HG02970 (cell line): ENCODE results near the gene DAB1.
"Not testable (repeated sequence)": the region's sequence is repeated elsewhere in the genome, so short reads cannot be mapped to it uniquely, and the experiment has no call there.

ENCODE experiments used
- ATAC-seq: cut with Tn5 transposase; IDR thresholded peaks from one replicate; pipeline ENCODE4 v1.9.1; 2021; ENCODE audit warnings: mild to moderate bottlenecking, moderate library complexity, moderate number of reproducible peaks; ENCODE audit not compliant: unreplicated experiment, low FRiP score

Gene DAB1

GRCh38 chr1:57235730-57236510, 187.9 kb downstream of the DAB1 start:
- no peak for ATAC-seq

DNA sequence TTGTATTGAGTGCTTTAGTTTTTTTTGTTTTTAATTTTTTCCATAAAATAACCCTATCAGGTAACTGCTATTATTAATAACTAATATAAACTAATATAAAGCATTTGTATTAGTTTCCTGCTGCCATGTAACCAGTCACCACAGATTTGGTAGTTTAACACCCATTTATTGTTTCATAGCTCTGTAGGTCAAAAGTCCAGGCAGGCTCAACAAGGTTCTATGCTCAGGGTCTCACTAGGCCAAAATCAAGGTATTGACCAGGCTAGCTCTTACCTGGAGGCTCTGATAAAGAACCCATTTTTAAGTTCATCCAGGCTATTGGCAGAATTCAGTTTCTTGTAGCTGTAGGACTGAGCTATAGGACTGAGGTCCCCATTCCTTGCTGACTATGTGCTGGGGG, 189.4 kb downstream of the DAB1 start:
- ATAC-seq: no peak

- ATAC-seq: no peak
Observed at GRCh38 chr1:57232500-57232899, 191.4 kb downstream of the DAB1 start.

DNA sequence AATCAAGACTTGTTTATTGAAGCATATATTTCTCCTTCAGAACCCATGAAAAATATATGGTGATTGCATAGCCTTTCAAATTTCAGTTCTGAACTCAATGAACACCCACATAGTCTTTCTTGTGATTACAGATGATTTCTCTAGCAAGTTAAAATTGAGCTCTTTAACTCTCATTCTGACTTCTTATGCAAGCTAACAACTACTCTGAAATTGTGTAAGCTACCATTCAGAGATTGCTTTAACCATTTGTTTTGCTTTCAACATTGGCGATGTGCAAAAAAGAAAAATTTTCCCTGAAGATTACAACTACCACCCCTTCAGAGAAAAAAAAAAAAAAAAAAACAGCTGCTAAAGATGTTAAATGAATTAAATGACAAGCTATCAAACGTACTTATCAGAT, 193.9 kb downstream of the DAB1 start:
- ATAC-seq: no peak

DNA sequence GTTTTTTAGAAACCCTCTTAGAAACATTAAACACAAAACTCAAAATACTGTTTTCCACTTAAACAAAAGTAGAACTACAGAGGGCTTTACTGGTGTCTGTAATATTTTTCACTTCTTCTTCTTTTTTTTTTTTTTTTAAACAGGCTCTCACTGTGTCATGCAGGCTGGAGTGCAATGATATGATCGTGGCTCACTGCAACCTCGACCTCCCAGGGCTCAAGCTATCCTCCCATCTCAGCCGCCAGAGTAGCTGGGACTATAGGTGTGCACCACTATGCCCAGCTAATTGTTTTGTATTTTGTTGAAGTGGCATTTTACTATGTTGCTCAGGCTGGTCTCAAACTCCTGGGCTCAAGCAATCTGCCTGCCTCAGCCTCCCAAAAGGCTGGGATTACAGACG, 194.8 kb downstream of the DAB1 start:
- no peak for ATAC-seq

GRCh38 chr1:57222801-57223200, 201.1 kb downstream of the DAB1 start:
- no peak for ATAC-seq

GRCh38 chr1:57222307-57222706, 201.6 kb downstream of the DAB1 start:
- ATAC-seq: no peak

DNA sequence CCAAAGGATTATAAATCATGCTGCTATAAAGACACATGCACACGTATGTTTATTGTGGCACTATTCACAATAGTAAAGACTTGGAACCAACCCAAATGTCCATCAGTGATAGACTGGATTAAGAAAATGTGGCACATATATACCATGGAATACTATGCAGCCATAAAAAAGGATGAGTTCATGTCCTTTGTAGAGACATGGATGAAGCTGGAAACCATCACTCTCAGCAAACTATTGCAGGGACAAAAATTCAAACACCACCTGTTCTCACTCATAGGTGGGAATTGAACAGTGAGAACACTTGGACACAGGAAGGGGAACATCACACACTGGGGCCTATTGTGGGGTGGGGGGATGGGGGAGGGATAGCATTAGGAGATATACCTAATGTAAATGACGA, 203.0 kb downstream of the DAB1 start:
- not testable (repeated sequence) for ATAC-seq

GRCh38 chr1:57218487-57219079, 205.3 kb downstream of the DAB1 start:
- ATAC-seq: no peak

- no peak for ATAC-seq
Observed at GRCh38 chr1:57217905-57218304, 206.0 kb downstream of the DAB1 start.

DNA sequence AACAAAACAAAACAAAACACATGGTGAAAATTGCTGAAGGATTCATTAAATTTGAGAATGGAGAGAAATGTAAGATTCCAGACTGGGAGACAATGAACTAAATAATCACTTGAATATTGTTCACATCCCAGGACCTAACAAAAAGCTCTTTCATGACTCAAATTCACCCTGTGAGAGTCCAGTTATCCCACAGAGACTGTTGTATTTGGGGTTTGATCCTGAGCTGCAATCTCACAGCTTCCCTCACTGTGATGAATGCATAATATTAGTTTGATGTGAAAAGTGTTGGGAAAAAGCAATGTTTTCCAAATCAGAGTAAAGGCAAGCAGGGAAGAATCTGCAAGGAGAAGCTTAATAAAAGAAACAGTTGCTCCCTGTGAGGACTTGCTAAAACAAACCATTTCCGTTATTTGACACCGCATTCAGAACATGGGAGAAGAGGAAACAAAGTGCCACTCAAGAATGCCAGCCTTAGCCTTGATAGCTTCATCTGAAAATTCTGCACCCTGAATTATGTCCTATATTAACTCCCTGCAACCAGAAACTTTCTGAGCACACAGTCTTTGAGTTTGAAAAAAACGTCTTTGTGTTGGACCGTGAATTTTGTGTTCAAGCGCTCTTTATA, 208.8 kb downstream of the DAB1 start:
- no peak for ATAC-seq

DNA sequence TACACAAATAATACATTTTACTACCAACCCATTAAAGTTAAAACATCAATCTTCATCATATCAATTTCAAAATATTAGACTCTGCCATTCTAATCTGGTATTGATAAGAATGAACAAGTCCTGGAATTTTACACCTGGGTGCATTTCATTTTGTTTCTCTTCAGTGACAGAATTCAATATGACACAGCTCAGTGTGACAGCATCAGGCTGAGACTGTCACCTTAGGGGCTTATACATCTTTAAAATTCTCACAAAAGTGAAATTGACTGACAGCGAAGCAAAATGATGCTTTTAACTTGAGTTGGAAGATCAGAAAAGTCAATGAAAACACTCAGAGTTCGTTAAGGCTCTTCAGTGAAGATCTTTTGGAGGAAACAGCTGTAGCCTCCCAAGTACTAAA, 213.0 kb downstream of the DAB1 start:
- ATAC-seq: no peak

DNA sequence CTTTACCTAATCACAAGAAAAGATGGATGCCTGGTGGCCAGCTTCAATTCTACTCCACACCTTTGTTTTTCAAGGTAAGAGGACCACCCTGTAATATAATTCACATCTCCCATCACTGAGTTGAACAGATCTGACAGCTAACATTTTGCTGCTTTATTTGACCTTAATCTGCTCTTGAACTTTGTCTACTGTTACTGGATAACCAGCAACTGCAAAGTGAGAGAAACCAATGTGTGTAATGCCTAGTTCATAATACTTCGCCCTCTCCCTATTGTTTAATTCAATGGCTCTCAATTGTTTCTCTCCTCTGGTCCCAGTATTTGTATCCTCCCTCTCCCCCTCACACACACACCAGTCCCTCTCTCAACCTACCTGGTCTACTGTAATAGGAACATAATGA, 214.4 kb downstream of the DAB1 start:
- no peak for ATAC-seq

- no peak for ATAC-seq
Observed at GRCh38 chr1:57208741-57209302, 215.0 kb downstream of the DAB1 start.

- no peak for ATAC-seq
Observed at GRCh38 chr1:57206038-57206437, 217.8 kb downstream of the DAB1 start.

GRCh38 chr1:57204942-57205787, 218.7 kb downstream of the DAB1 start:
- no peak for ATAC-seq

GRCh38 chr1:57204091-57204490, 219.8 kb downstream of the DAB1 start:
- no peak for ATAC-seq

GRCh38 chr1:57202241-57202640, 221.6 kb downstream of the DAB1 start:
- no peak for ATAC-seq

GRCh38 chr1:57198912-57199311, 224.9 kb downstream of the DAB1 start:
- ATAC-seq: no peak

DNA sequence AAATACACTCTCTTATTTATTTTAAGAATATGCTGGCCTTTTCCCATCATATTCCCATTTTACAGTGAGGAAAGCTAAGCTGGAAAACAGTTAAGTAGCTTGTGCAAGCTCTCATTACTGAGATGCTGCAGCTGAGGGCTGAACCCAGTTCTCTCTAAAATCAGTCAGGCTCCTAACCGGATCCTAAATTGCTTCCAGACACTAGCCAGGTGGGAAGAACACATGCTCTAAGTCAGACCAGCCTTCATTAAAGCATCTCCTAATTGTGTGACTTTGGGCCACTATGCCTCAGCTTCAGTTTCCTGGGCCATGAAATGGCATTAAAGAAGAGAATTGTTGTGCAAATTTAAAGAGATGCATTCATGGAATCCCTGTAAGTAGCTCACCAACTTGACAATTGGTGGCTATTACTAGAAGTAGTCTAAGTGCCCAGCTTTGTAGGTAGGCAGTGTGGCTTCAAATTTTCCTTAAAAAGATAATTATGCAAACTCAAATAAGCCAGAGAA, 228.4 kb downstream of the DAB1 start:
- no peak for ATAC-seq
